GM12801 (cell line): ENCODE measurements around the gene MGMT.

Experiments
- TF ChIP-seq, protein P1 (sequence below): IDR thresholded peaks from one replicate; pipeline ENCODE4 v1.5.1; 2011; ENCODE audit warnings: control low read depth; ENCODE audit not compliant: insufficient read length; ENCODE audit errors: extremely low read depth

Gene MGMT

DNA sequence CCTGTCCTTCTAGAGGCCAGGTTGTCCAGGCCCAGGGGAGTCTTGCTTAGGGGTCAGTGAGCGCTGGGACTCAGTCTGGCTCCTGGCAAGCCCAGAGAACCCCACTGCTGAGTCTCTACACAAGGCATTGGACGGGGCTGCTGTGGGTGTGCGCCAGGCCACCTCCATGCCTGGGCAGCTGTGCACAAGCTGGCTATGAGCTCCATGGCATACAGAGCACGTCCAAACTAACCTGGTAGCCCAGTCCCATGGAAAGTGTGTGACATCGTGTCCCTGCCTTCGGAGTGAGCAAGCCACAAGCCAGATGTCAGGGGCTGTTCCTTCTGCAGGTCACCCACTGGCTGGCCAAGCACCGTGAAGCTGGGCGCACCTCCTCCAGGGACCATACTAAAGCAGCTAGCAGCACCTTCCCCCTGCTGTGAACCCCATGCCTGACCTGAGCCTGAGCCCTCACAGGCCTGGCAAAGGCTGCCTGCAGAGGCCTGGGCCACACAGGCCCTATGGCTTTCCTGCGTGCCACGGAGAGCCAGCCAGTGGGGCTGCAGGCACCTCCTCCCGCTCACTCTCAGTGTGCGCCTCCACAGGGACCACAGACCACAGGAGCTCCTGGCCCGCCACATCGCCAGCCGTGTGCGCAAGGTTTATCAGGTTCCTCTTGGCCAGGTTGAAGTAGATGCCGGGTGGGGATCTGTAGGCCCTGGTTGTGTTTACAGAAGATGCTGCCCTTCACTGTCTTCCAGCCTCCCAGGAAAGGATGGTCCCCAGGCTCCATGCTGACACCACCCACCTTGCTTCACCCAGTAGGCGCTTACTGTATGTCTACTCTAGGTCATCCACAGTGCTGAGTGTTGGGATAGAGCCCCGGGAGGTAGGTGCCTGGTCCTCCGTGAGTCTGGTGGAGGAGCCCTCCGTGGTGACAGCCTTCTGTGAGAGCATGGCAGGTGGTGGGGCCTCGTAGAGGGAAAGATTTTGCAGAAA lies 277.4 kb downstream of the MGMT start:
- TF ChIP-seq, protein P1, sequence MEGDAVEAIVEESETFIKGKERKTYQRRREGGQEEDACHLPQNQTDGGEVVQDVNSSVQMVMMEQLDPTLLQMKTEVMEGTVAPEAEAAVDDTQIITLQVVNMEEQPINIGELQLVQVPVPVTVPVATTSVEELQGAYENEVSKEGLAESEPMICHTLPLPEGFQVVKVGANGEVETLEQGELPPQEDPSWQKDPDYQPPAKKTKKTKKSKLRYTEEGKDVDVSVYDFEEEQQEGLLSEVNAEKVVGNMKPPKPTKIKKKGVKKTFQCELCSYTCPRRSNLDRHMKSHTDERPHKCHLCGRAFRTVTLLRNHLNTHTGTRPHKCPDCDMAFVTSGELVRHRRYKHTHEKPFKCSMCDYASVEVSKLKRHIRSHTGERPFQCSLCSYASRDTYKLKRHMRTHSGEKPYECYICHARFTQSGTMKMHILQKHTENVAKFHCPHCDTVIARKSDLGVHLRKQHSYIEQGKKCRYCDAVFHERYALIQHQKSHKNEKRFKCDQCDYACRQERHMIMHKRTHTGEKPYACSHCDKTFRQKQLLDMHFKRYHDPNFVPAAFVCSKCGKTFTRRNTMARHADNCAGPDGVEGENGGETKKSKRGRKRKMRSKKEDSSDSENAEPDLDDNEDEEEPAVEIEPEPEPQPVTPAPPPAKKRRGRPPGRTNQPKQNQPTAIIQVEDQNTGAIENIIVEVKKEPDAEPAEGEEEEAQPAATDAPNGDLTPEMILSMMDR: no peak

DNA sequence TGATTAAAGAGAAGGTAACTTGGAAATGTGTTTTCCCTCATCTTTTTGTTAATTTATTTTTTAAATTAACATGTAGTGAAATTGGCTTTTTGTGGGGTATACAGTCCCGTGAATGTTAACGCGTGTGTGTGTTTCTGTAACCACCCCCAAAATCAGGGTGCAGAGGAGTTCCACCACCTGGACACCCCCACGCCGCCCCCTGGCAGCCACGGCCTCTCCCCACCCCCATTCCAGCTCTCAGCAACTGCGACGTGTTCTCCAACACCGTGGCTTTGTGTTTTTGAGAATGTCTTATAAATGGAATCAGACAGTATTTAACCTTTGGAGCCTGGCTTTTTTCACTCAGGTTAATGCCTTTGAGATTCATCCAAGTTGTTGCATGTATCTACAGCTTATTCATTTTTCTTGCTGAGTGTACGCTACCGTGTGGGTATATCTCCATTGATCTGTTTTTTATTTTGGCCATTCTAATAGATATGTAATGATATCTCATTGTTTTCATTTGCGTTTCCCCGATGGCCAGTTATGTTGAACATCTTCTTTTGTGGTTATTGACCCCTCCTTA lies 278.2 kb downstream of the MGMT start:
- TF ChIP-seq, protein P1: no peak

DNA sequence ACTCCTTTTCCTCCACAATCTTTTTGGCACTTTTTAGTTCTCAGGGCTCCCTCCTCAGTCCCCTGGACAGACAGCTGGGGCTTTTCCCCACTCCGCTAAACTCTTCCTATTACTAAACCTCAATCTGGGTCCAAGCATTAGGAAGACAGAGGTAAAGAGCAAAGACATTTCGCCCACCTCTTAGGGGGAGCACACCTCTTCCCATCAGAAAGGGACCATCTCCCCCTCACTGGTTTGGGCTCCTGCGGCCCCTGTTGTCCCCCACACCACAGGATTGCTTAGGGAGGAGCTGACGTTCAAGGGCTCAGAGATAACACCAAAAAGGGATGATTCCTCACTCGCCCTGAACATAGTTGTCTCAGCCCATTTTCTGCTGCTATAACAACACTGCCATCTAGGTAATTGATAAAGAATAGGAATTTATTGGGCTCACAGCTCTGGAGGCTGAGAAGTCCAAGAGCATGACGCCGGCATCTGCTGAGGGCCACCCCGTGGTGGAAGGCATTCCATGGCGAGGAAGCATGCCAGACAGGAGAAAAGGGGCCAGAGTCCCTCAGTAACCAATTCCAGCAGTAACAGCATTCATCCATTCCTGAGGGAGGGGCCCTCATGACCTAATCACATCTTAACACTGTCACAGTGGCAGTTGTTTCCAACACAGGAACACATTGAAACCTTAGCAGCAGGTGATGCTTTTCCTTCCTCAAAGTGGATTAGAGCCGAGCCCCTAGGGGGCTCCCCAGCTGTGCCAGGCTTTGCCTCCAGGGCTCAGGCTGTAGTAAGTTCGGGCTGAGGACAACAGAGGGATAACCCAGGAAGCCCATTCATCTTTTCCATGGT lies 287.4 kb downstream of the MGMT start:
- TF ChIP-seq, protein P1: no peak

GRCh38 chr10:129755158-129755591 lies 288.1 kb downstream of the MGMT start:
- TF ChIP-seq, protein P1: no peak

- TF ChIP-seq, protein P1: no peak
These were observed 288.6 kb downstream of the MGMT start for GRCh38 chr10:129755621-129756020.

DNA sequence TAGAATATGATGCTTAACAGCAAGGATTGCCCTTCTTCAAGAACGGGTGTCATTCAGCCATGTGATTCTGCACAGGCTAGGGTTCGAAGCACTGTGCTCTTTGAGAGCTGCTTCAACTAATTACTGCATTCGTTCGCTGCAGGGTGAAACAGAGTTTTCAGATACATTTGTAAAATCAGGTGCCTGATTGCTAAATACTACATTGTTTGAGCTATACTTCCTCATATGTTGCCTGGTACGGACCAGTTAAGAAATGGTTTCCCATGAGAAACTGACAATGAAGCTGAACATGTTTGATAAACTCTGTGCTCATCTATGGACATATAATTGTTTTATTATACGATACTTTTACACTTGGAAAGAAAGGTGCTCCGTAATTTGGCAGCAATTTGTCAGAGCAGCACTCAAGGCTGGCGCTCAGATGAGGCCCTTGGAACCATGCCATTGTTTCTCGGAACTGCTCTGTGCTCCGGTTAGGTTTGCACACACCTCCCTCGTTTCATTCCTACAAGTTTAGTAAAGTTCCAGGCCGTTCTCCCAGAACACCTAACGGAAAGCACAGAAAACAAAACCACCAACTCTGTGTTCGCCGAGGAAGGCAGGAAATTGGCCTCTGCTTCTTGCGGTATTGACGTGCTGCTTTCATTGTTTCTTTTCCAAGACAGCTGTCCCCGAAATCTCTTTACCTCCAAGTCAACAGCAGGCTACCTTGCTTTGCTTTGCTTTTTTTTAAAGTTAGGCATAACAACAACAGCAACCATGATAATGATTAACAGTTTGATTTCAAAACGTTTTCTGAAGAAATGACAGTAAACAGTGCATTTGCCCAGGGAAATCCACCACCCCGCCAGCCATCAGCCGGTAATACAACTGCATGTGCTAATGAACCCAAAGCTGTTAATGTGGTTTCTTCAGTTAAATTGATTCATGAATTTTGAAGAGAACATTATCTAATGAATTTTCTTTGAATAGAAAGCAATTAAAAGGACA lies 290.2 kb downstream of the MGMT start:
- TF ChIP-seq, protein P1: no peak
